Measurements from ENCODE around the gene GALT. TPM values are rescaled to one million over a fixed set of nuclear protein-coding genes. Genes with fewer than 3 reads are reported as not detected.

Gene GALT
- total and polyA plus RNA-seq, 2 of the 13 experiments (the other 11 are each of a cell fraction or from before 2014, with no cell fraction given): 40.4 to 46.3 TPM

GRCh38 chr9:34688329-34689115 lies 42.0 kb downstream of the GALT start (continued):
- TF ChIP-seq ZNF180 (CRISPR knock-in tag; IDR thresholded peaks at IDR 0.05; ENCODE audit: borderline replicate concordance, low read depth) (no peak), HINFP (CRISPR knock-in tag; IDR thresholded peaks at IDR 0.05; ENCODE audit: low read depth) (no peak), KDM2A (CRISPR knock-in tag; IDR thresholded peaks at IDR 0.05; ENCODE audit: borderline replicate concordance, low read depth) (no peak), ZNF343 (CRISPR knock-in tag; IDR thresholded peaks at IDR 0.05) (peak; percentile 40; the same call in 1 of the 2 replicates), ZFP36L2 (CRISPR knock-in tag; IDR thresholded peaks at IDR 0.05) (no peak), ZBTB20 (CRISPR knock-in tag; IDR thresholded peaks at IDR 0.05; ENCODE audit: borderline replicate concordance, low read depth) (no peak; the same call in 1 of the 2 replicates)

- FAIRE-seq: no peak
- ChIA-PET CTCF (ENCODE audit: low intra/inter-chr PET ratio, low total read pairs) (no interaction called here), POLR2A (interaction anchor here (1.1 kb wide), 1 partner anchor 51 kb away, joined by 3 read pairs; the partner anchor contains the start of gene SIGMAR1)
- Histone ChIP-seq H3K9me3 (ENCODE audit: low read length) (no peaks in the 10 kb centered on the region), H3K4me3 (replicated peaks in 1 of 3; ENCODE audit: insufficient read depth in 1 of 3, low read depth in 2 of 3, low read length in 3 of 3) (peak overlapping the region in 1 of 3 experiments; percentile 36; a peak in 1 of 6 replicates), H3K27ac (ENCODE audit: extremely low read length, insufficient read depth, low read length) (peak overlapping the region; percentile 16), H2AFZ (ENCODE audit: low read length) (no peak overlapping the region), H3K79me2 (ENCODE audit: insufficient read depth, low read length) (no peaks in the 10 kb centered on the region), H3K9ac (ENCODE audit: insufficient read depth, low read depth, low read length) (no peak overlapping the region), H3K27me3 (ENCODE audit: control insufficient read depth in 1 of 2, insufficient read depth in 2 of 2, low read length in 2 of 2) (no peaks in the 10 kb centered on the region), H3K36me3 (replicated peaks in 1 of 2; ENCODE audit: control insufficient read depth in 1 of 2, insufficient read depth in 2 of 2, low read length in 2 of 2) (no peaks in the 10 kb centered on the region), H3K4me2 (ENCODE audit: low read depth, low read length) (peak overlapping the region; percentile 68), H3K4me1 (ENCODE audit: insufficient read depth, low read length) (peaks cover 56% of the 10 kb centered on the region), H4K20me1 (ENCODE audit: insufficient read depth, low read length) (no peaks in the 10 kb centered on the region)
- ATAC-seq: no peak; the same call in 1 of the 3 replicates
- intact Hi-C loops (cut with micrococcal nuclease; ENCODE audit: unreplicated experiment): no loop called here
- TF ChIP-seq ZNF230 (CRISPR knock-in tag; IDR thresholded peaks at IDR 0.05) (no peak), ZNF343 (CRISPR knock-in tag; IDR thresholded peaks at IDR 0.05) (0 out of 2 replicates have a peak, but pooled peaks have one; percentile 18), HMGXB4 (CRISPR knock-in tag; IDR thresholded peaks at IDR 0.05; ENCODE audit: borderline replicate concordance in 1 of 2, low read depth in 1 of 2) (0 out of 4 replicates have a peak, but pooled peaks of 1 of the 2 experiments have one; percentile 7)
- DNase-seq (ENCODE audit: low spot score): no peak
- 0% methylated on average over 4 of the region's 4 CpGs for WGBS (ENCODE audit: low lambda C conversion rate)
- BruUV-seq (replicated peaks): no TSS peak
- in situ Hi-C loops (cut with HindIII; ENCODE audit: extremely low pct_ligation_motif_present, low pct_unique_long_range_greater_than_20kb): no loop called here
Measured at GRCh38 chr9:34689116-34689470, 42.6 kb downstream of the GALT start.

Data from HepG2 (cell line).